NCI-H510A (cell line): Measurements from ENCODE around the gene FAM222A.

Experiments used
- DNase-seq: peaks from one replicate; lab custom pipeline; 2025; lab: John Stamatoyannopoulos, UW

FAM222A gene

GRCh38 chr12:109802828-109803227, 89.2 kb downstream of the FAM222A start:
- no peak for DNase-seq

- no peak for DNase-seq
Observed at GRCh38 chr12:109803678-109804077, 90.1 kb downstream of the FAM222A start.

- DNase-seq = no peak
Observed at GRCh38 chr12:109804820-109805761, 91.5 kb downstream of the FAM222A start.

- no peak for DNase-seq
Observed at GRCh38 chr12:109807954-109808643, 94.5 kb downstream of the FAM222A start.

- no peak for DNase-seq
Observed at GRCh38 chr12:109808876-109809646, 95.4 kb downstream of the FAM222A start.

GRCh38 chr12:109810954-109811623, 97.5 kb downstream of the FAM222A start:
- no peak for DNase-seq

- DNase-seq = no peak
Observed at GRCh38 chr12:109811624-109811995, 98.0 kb downstream of the FAM222A start.

GRCh38 chr12:109813810-109814416, 100.3 kb downstream of the FAM222A start:
- no peak for DNase-seq

- DNase-seq = no peak
Observed at GRCh38 chr12:109814600-109815150, 101.0 kb downstream of the FAM222A start.

GRCh38 chr12:109815225-109815624, 101.6 kb downstream of the FAM222A start:
- no peak for DNase-seq

GRCh38 chr12:109815757-109816617, 102.4 kb downstream of the FAM222A start:
- no peak for DNase-seq

- no peak for DNase-seq
Observed at GRCh38 chr12:109816870-109817269, 103.2 kb downstream of the FAM222A start.

GRCh38 chr12:109817627-109818231, 104.1 kb downstream of the FAM222A start:
- no peak for DNase-seq

- no peak for DNase-seq
Observed at GRCh38 chr12:109818253-109818652, 104.6 kb downstream of the FAM222A start.

GRCh38 chr12:109818905-109819500, 105.4 kb downstream of the FAM222A start:
- no peak for DNase-seq
